HCT116 (cell line): ENCODE data around the gene RANBP10. TPM values are rescaled to one million over a fixed set of nuclear protein-coding genes. Genes with fewer than 3 reads are reported as not detected.

Source experiments
- ATAC-seq: fragments of 200-7000 bp; cut with Tn5 transposase; 2 replicates; pipeline ENCODE4 v1.9.1; 2020; ENCODE audit warnings: mild to moderate bottlenecking, moderate library complexity
- BruUV-seq: library from RNA; stranded (reverse); fragments of 400-500 nt; replicated peaks from 2 replicates; lab custom pipeline; 2021; lab: Mats Ljungman, UMichigan
- CTCF ChIA-PET: fragments of 300-600 bp; sonication (Branson Sonifier 250); formaldehyde crosslinking; loops from one replicate; lab custom pipeline; 2021; ENCODE audit warnings: antibody characterized with exemption; lab: Charles Lee
- POLR2A ChIA-PET: fragments of 300-600, 350-600 bp; sonication (Branson Sonifier 250); formaldehyde crosslinking; loops from one replicate; lab custom pipeline; 2021; ENCODE audit warnings: antibody characterized with exemption; lab: Charles Lee
- RAD21 ChIA-PET, 2 experiments: fragments of 300-600 bp; sonication (Branson Sonifier 250); formaldehyde crosslinking; loops; one replicate each; lab custom pipeline; 2023; ENCODE audit warnings: low total read pairs in 2 of 2; ENCODE audit not compliant: uncharacterized antibody in 2 of 2, unreplicated experiment in 2 of 2, low non-redundant PET in 1 of 2; lab: Charles Lee
- DNase-seq: peaks from one replicate; pipeline ENCODE4 v3.0.0-alpha.2; 2010; ENCODE audit warnings: low read depth, low spot score
- H2AFZ ChIP-seq: fragments of 200-600 bp; shearing (Covaris generic), sonication (generic); 2 replicates; pipeline ENCODE4 v1.6.1; 2017; ENCODE audit warnings: low read depth, mixed run types, mixed read lengths, antibody characterized with exemption, low read length; ENCODE audit not compliant: poor library complexity, severe bottlenecking
- H3K27ac ChIP-seq: 2 replicates; pipeline ENCODE4 v1.5.1; 2012; ENCODE audit warnings: low read depth, low read length
- H3K27me3 ChIP-seq: fragments of 200-600 bp; sonication (generic); 2 replicates; pipeline ENCODE4 v1.6.1; 2016; ENCODE audit warnings: mixed run types, low read length, mixed read lengths; ENCODE audit not compliant: insufficient read depth
- H3K36me3 ChIP-seq, 2 experiments: fragments of 200-500 bp in 1 of 2; fragments of 200-600 bp in 1 of 2; sonication (Bioruptor generic) in 1 of 2; sonication (generic) in 1 of 2; 2 replicates each; pipeline versions ENCODE4 v1.5.1 to v1.6.1; 2014 to 2016; ENCODE audit warnings: low read length in 2 of 2, inconsistent platforms in 1 of 2, mixed read lengths in 1 of 2, mixed run types in 1 of 2; ENCODE audit not compliant: insufficient read depth in 2 of 2, control insufficient read depth in 1 of 2
- H3K4me1 ChIP-seq, 2 experiments: fragments of 200-600 bp in 1 of 2; sonication (generic) in 1 of 2; 2 replicates each; pipeline versions ENCODE4 v1.5.1 to v1.6.1; 2012 to 2017; ENCODE audit warnings: low read length in 2 of 2, inconsistent platforms in 1 of 2, mild to moderate bottlenecking in 1 of 2, mixed read lengths in 1 of 2, mixed run types in 1 of 2, moderate library complexity in 1 of 2; ENCODE audit not compliant: insufficient read depth in 2 of 2, control insufficient read depth in 1 of 2
- H3K4me2 ChIP-seq: fragments of 200-600 bp; sonication (generic); 2 replicates; pipeline ENCODE4 v1.6.1; 2017; ENCODE audit warnings: mixed run types, low read length, mixed read lengths
- H3K4me3 ChIP-seq, 2 experiments: fragments of 200-600 bp in 1 of 2; sonication (generic) in 1 of 2; replicated peaks in 1 of 2; 2 replicates each; pipeline ENCODE4 v1.5.1; 2011 to 2016; ENCODE audit warnings: low read length in 2 of 2, control low read depth in 1 of 2, low read depth in 1 of 2, mild to moderate bottlenecking in 1 of 2, mixed read lengths in 1 of 2, mixed run types in 1 of 2
- H3K79me2 ChIP-seq: fragments of 200-600 bp; sonication (generic); 2 replicates; pipeline ENCODE4 v1.6.1; 2017; ENCODE audit warnings: mild to moderate bottlenecking, mixed run types, low read length, moderate library complexity, mixed read lengths; ENCODE audit not compliant: insufficient read depth
- H3K9ac ChIP-seq: fragments of 200-600 bp; sonication (generic); 2 replicates; pipeline ENCODE4 v1.6.1; 2016; ENCODE audit warnings: low read length, mixed read lengths
- H3K9me2 ChIP-seq: fragments of 200-600 bp; sonication (generic), shearing (Covaris generic); 2 replicates; pipeline ENCODE4 v1.6.1; 2017; ENCODE audit warnings: mixed run types, mild to moderate bottlenecking, moderate library complexity; ENCODE audit not compliant: insufficient read depth
- H3K9me3 ChIP-seq, 2 experiments: fragments of 200-500 bp in 1 of 2; fragments of 200-600 bp in 1 of 2; sonication (Bioruptor generic) in 1 of 2; sonication (generic) in 1 of 2; 2 replicates each; pipeline ENCODE4 v1.6.1; 2014 to 2017; ENCODE audit warnings: low read length in 2 of 2, mixed read lengths in 2 of 2, inconsistent platforms in 1 of 2, low read depth in 1 of 2, mild to moderate bottlenecking in 1 of 2, mixed run types in 1 of 2, moderate library complexity in 1 of 2; ENCODE audit not compliant: control insufficient read depth in 1 of 2, insufficient read depth in 1 of 2
- H4K20me1 ChIP-seq: fragments of 200-600 bp; sonication (generic), shearing (Covaris generic); 2 replicates; pipeline ENCODE4 v1.6.1; 2017; ENCODE audit warnings: mixed run types, mild to moderate bottlenecking, moderate library complexity; ENCODE audit not compliant: insufficient read depth
- CEBPB ChIP-seq: IDR thresholded peaks from 2 replicates; pipeline ENCODE4 v1.6.1; 2012; ENCODE audit warnings: low read depth
- CTCF ChIP-seq, 3 experiments: fragments of 200-600 bp in 1 of 3; sonication (generic) in 1 of 3; IDR thresholded peaks in 2 of 3; conservative IDR thresholded peaks in 1 of 3; 2 replicates each; pipeline ENCODE4 v1.5.1; 2012 to 2017; ENCODE audit warnings: low read depth in 2 of 3, low read length in 2 of 3, antibody characterized with exemption in 1 of 3, borderline replicate concordance in 1 of 3, control low read depth in 1 of 3, mild to moderate bottlenecking in 1 of 3, mixed read lengths in 1 of 3, mixed run types in 1 of 3, moderate library complexity in 1 of 3; ENCODE audit not compliant: insufficient read depth in 1 of 3
- EGR1 ChIP-seq: IDR thresholded peaks from 2 replicates; pipeline ENCODE4 v1.6.1; 2012; ENCODE audit warnings: low read depth
- ELF1 ChIP-seq: IDR thresholded peaks from 2 replicates; pipeline ENCODE4 v1.6.1; 2012; ENCODE audit warnings: low read depth, borderline replicate concordance
- JUND ChIP-seq: IDR thresholded peaks from 2 replicates; pipeline ENCODE4 v1.6.1; 2012
- MAX ChIP-seq: IDR thresholded peaks from 2 replicates; pipeline ENCODE4 v1.6.1; 2012
- POLR2AphosphoS5 ChIP-seq: IDR thresholded peaks from 2 replicates; pipeline ENCODE4 v1.6.1; 2011; ENCODE audit warnings: mild to moderate bottlenecking, low read depth, low read length, moderate library complexity
- SIN3A ChIP-seq: IDR thresholded peaks from 2 replicates; pipeline ENCODE4 v1.6.1; 2012; ENCODE audit warnings: low read depth
- SP1 ChIP-seq: IDR thresholded peaks from 2 replicates; pipeline ENCODE4 v1.6.1; 2012; ENCODE audit warnings: low read depth
- SRF ChIP-seq: IDR thresholded peaks from 2 replicates; pipeline ENCODE4 v1.6.1; 2012; ENCODE audit warnings: low read depth
- TCF7L2 ChIP-seq: IDR thresholded peaks from 2 replicates; pipeline ENCODE4 v1.7.0; 2011; ENCODE audit warnings: borderline replicate concordance, inconsistent platforms; ENCODE audit not compliant: insufficient read depth, insufficient read length; ENCODE audit errors: extremely low read depth
- intact Hi-C: fragments of 100-400 bp; cut with micrococcal nuclease; formaldehyde crosslinking; loops from 2 replicates; pipeline ENCODE4 v1.10.0; 2022
- total RNA-seq: library from RNA; stranded (reverse); gene quantifications from one replicate; pipeline ENCODE4 v1.2.1, GENCODE V29; 2021; ENCODE audit not compliant: unreplicated experiment

Gene RANBP10
- total RNA-seq, 1 experiment from 2014 or later: 16.9 TPM

- Histone ChIP-seq H3K27ac (no peak overlapping the region), H3K36me3 (peaks cover 4 to 5% of the 10 kb centered on the region in 2 experiments; a peak in 3 of 4 replicates), H3K9me2 (no peaks in the 10 kb centered on the region), H3K79me2 (no peaks in the 10 kb centered on the region), H3K27me3 (no peaks in the 10 kb centered on the region), H3K4me2 (no peak overlapping the region), H3K9me3 (no peaks in the 10 kb centered on the region), H3K4me3 (no peak overlapping the region), H3K9ac (no peak overlapping the region), H4K20me1 (no peaks in the 10 kb centered on the region), H2AFZ (no peak overlapping the region), H3K4me1 (no peaks in the 10 kb centered on the region)
- no peak for DNase-seq
- POLR2A ChIA-PET: no interaction called here
- BruUV-seq: no TSS peak
- CTCF ChIA-PET: no interaction called here
- ATAC-seq: no peak
- RAD21 ChIA-PET: no interaction called here
- intact Hi-C loops: no loop called here
- TF ChIP-seq CTCF (IDR thresholded peaks at IDR 0.05 in 2 of 3, conservative IDR thresholded peaks at IDR 0.05 in 1 of 3; ENCODE audit: borderline replicate concordance in 1 of 3, insufficient read depth in 1 of 3, low read depth in 2 of 3, low read length in 2 of 3) (no peak), SIN3A (no peak), JUND (no peak), TCF7L2 (no peak), POLR2AphosphoS5 (no peak), ELF1 (no peak), MAX (no peak), CEBPB (no peak), EGR1 (no peak), SP1 (no peak), SRF (no peak)
Observed at GRCh38 chr16:67729636-67730248, 76.6 kb downstream of the RANBP10 start.
